HG03457 (cell line): ENCODE results near the gene POGLUT2.
"Not testable (repeated sequence)": the region's sequence is repeated elsewhere in the genome, so short reads cannot be mapped to it uniquely, and the experiment has no call there.

Experiments used
- ATAC-seq: cut with Tn5 transposase; IDR thresholded peaks from one replicate; pipeline ENCODE4 v1.9.1; 2021; ENCODE audit warnings: moderate number of reproducible peaks; ENCODE audit not compliant: unreplicated experiment

POGLUT2 gene

GRCh38 chr13:102812611-102813287 is 14.0 kb upstream of the POGLUT2 start:
- ATAC-seq = no peak

- no peak for ATAC-seq
Observed at GRCh38 chr13:102807699-102808098, 8.9 kb upstream of the POGLUT2 start.

GRCh38 chr13:102805680-102806079 is 6.9 kb upstream of the POGLUT2 start:
- no peak for ATAC-seq

- ATAC-seq = peak; percentile 78
Observed at GRCh38 chr13:102800145-102801041, 1.6 kb upstream of the POGLUT2 start.

- no peak for ATAC-seq
Observed at GRCh38 chr13:102799426-102800144, 809 bp upstream of the POGLUT2 start.

GRCh38 chr13:102793611-102794355 is 5.0 kb downstream of the POGLUT2 start:
- ATAC-seq = no peak

- no peak for ATAC-seq
Observed at GRCh38 chr13:102792396-102792795, 6.4 kb downstream of the POGLUT2 start.

- ATAC-seq = no peak
Observed at GRCh38 chr13:102788683-102789082, 10.1 kb downstream of the POGLUT2 start.

- no peak for ATAC-seq
Observed at GRCh38 chr13:102784483-102784882, 14.3 kb downstream of the POGLUT2 start.

GRCh38 chr13:102781591-102781990 is 17.2 kb downstream of the POGLUT2 start:
- no peak for ATAC-seq

GRCh38 chr13:102780656-102781055 is 18.1 kb downstream of the POGLUT2 start:
- ATAC-seq = not testable (repeated sequence)

- no peak for ATAC-seq
Observed at GRCh38 chr13:102779436-102780159, 19.2 kb downstream of the POGLUT2 start.

- ATAC-seq = no peak
Observed at GRCh38 chr13:102777736-102778135, 21.0 kb downstream of the POGLUT2 start.

GRCh38 chr13:102776271-102776670 is 22.5 kb downstream of the POGLUT2 start:
- no peak for ATAC-seq

GRCh38 chr13:102774591-102775520 is 23.9 kb downstream of the POGLUT2 start:
- no peak for ATAC-seq

GRCh38 chr13:102774214-102774568 is 24.6 kb downstream of the POGLUT2 start:
- no peak for ATAC-seq

- ATAC-seq = peak; percentile 92
Observed at GRCh38 chr13:102773441-102774213, 25.1 kb downstream of the POGLUT2 start, which contains the start of gene TEX30. Gene TEX30, minus strand, starts transcription at chr13:102773786. Its CDS starts 3,760 bp downstream, at chr13:102770026.

- no peak for ATAC-seq
Observed at GRCh38 chr13:102772042-102772425, 26.7 kb downstream of the POGLUT2 start.
